Transverse colon (tissue), 4 donors: ENCODE measurements around the gene EDN2. TPM values are rescaled to one million over a fixed set of nuclear protein-coding genes. Genes with fewer than 3 reads are reported as not detected.

ENCODE experiments used
- DNase-seq: peaks from one replicate; pipeline ENCODE4 v3.0.0-alpha.2; 2019
- H3K27ac ChIP-seq, 4 donors: fragments of 200-600 bp; sonication (generic); 2 replicates each; pipeline ENCODE4 v1.5.1; 2016 to 2018; ENCODE audit warnings: inconsistent platforms in 4 of 4
- H3K27me3 ChIP-seq: fragments of 200-600 bp; sonication (generic); 2 replicates; pipeline ENCODE4 v1.5.1; 2017; ENCODE audit warnings: inconsistent platforms
- H3K36me3 ChIP-seq, 4 donors: fragments of 200-600 bp; sonication (generic); 2 replicates each; pipeline ENCODE4 v1.5.1; 2017 to 2019; ENCODE audit warnings: inconsistent platforms in 4 of 4
- H3K4me1 ChIP-seq, 4 donors: fragments of 200-600 bp; sonication (generic); 2 replicates each; pipeline ENCODE4 v1.5.1; 2017 to 2020; ENCODE audit warnings: inconsistent platforms in 4 of 4
- H3K4me3 ChIP-seq, 4 donors: fragments of 200-600 bp; sonication (generic); 1 replicate in 1 of 4; 2 replicates in 3 of 4; pipeline versions ENCODE4 v1.5.1 to v1.6.1; 2017 to 2019; ENCODE audit warnings: inconsistent platforms in 4 of 4
- H3K9me3 ChIP-seq, 2 donors: fragments of 200-600 bp; sonication (generic); 2 replicates each; pipeline ENCODE4 v1.5.1; 2017 to 2019; ENCODE audit warnings: inconsistent platforms in 2 of 2
- CTCF ChIP-seq, 5 experiments: fragments of 200-600 bp in 3 of 5; fragments of 450-650 bp in 2 of 5; sonication (generic) in 3 of 5; IDR thresholded peaks; 1 replicate in 2 of 5; 2 replicates in 3 of 5; pipeline ENCODE4 v1.5.1; 2016 to 2017; ENCODE audit warnings: antibody characterized with exemption in 5 of 5, inconsistent platforms in 3 of 5, mild to moderate bottlenecking in 2 of 5, moderate library complexity in 1 of 5
- EP300 ChIP-seq: sonication (generic); formaldehyde crosslinking; IDR thresholded peaks from one replicate; pipeline ENCODE4 v1.6.1; 2017; ENCODE audit warnings: antibody characterized with exemption, low read depth
- POLR2A ChIP-seq: fragments of 450-650 bp; IDR thresholded peaks from one replicate; pipeline ENCODE4 v1.6.1; 2016; ENCODE audit warnings: antibody characterized with exemption, mild to moderate bottlenecking, moderate library complexity
- POLR2AphosphoS5 ChIP-seq, 3 donors: sonication (generic); formaldehyde crosslinking; IDR thresholded peaks; one replicate each; pipeline ENCODE4 v1.6.1; 2016; ENCODE audit warnings: antibody characterized with exemption in 3 of 3
- WGBS, 2 donors: methylation state at CpG; one replicate each; pipeline ENCODE4 v1.1.5; 2018; ENCODE audit warnings: low coverage in 1 of 2; 5-methylcytosine and 5-hydroxymethylcytosine counted together
- in situ Hi-C, 4 donors: fragments of 200-750 bp; cut with MboI; loops; one replicate each; pipeline versions ENCODE4 v1.15.0 to v1.15.1; 2017; ENCODE audit warnings: low sequenced_read_pairs in 3 of 4, low pct_ligation_motif_present in 1 of 4, low pct_unique_long_range_greater_than_20kb in 1 of 4
- intact Hi-C: fragments of 100-400 bp; cut with DNase I; formaldehyde crosslinking; loops from one replicate; pipeline ENCODE4 v1.15.1; 2023; ENCODE audit warnings: low total_unique reads
- total RNA-seq, 4 donors: library from RNA; depleted of rRNA; stranded (reverse); fragments of >200 nt; gene quantifications; one replicate each; pipeline ENCODE4 v1.1.0, GENCODE V29; 2016

The EDN2 gene
- total RNA-seq, 4 donors from 2014 or later, result 3.8 to 15.7 (median 10.3) TPM

GRCh38 chr1:41463516-41463915, 21.0 kb downstream of the EDN2 start:
- in situ Hi-C loops (no loop called here), intact Hi-C loops (no loop called here)
- H3K27ac ChIP-seq, result no peak overlapping the region
- H3K9me3 ChIP-seq, result no peaks in the 10 kb centered on the region
- no peak for DNase-seq
- H3K4me1 ChIP-seq, result peaks cover 15 to 52% (median 35%) of the 10 kb centered on the region in 4 donors
- no peaks in the 10 kb centered on the region for H3K36me3 ChIP-seq
- 88% methylated on average over 2 of the region's 2 CpGs; no CpG with 5 or more reads in 1 of the 2 donors for WGBS, 2 donors
- TF ChIP-seq CTCF (IDR thresholded peaks at IDR 0.05), result no peak
- TF ChIP-seq POLR2A, result no peak
- TF ChIP-seq POLR2AphosphoS5 (IDR thresholded peaks at IDR 0.05), result no peak
- no peak for TF ChIP-seq EP300
- no peak overlapping the region for H3K4me3 ChIP-seq
- no peaks in the 10 kb centered on the region for H3K27me3 ChIP-seq

- intact Hi-C loops (no loop called here), in situ Hi-C loops (no loop called here)
- H3K4me1 ChIP-seq, result peaks cover 15 to 44% (median 30%) of the 10 kb centered on the region in 4 donors
- TF ChIP-seq EP300 (no peak), POLR2A (no peak), CTCF (IDR thresholded peaks at IDR 0.05) (no peak), POLR2AphosphoS5 (IDR thresholded peaks at IDR 0.05) (no peak)
- DNase-seq, result no peak
- H3K27me3 ChIP-seq, result no peaks in the 10 kb centered on the region
- no peaks in the 10 kb centered on the region for H3K9me3 ChIP-seq
- no peaks in the 10 kb centered on the region for H3K36me3 ChIP-seq
- WGBS, 2 donors, result 80 to 86% methylated on average over 2 of the region's 2 CpGs
- H3K27ac ChIP-seq, result peak overlapping the region in 3 of 4 donors; percentile 37 to 70 (median 37)
- H3K4me3 ChIP-seq, result no peak overlapping the region
These were observed 21.8 kb downstream of the EDN2 start for GRCh38 chr1:41462680-41463004.

GRCh38 chr1:41461790-41462679, 22.4 kb downstream of the EDN2 start:
- H3K4me3 ChIP-seq, result no peak overlapping the region
- 41 to 46% methylated on average over 4 of the region's 4 CpGs for WGBS, 2 donors
- intact Hi-C loops (no loop called here), in situ Hi-C loops (no loop called here)
- peaks cover 15 to 43% (median 27%) of the 10 kb centered on the region in 4 donors for H3K4me1 ChIP-seq
- peak; percentile 14 for DNase-seq
- TF ChIP-seq EP300 (no peak), POLR2AphosphoS5 (IDR thresholded peaks at IDR 0.05) (peak in 1 of 3 donors; percentile 5)
- no peaks in the 10 kb centered on the region for H3K36me3 ChIP-seq
- no peaks in the 10 kb centered on the region for H3K9me3 ChIP-seq
- H3K27me3 ChIP-seq, result no peaks in the 10 kb centered on the region
- peak overlapping the region; percentile 37 to 70 (median 42) for H3K27ac ChIP-seq

- WGBS, 2 donors, result 76% methylated on average over 9 of the region's 10 CpGs; no CpG with 5 or more reads in 1 of the 2 donors
- TF ChIP-seq POLR2A, result no peak
- TF ChIP-seq CTCF (IDR thresholded peaks at IDR 0.05), result no peak
- no peak for TF ChIP-seq EP300
- no peak for TF ChIP-seq POLR2AphosphoS5 (IDR thresholded peaks at IDR 0.05)
- Histone ChIP-seq H3K4me1 (peaks cover 8 to 50% (median 25%) of the 10 kb centered on the region in 4 donors), H3K4me3 (no peak overlapping the region), H3K27ac (peak overlapping the region in 1 of 4 donors; percentile 36), H3K36me3 (no peaks in the 10 kb centered on the region), H3K9me3 (no peaks in the 10 kb centered on the region), H3K27me3 (no peaks in the 10 kb centered on the region)
- in situ Hi-C loops (no loop called here), intact Hi-C loops (no loop called here)
- DNase-seq, result no peak
These were observed 27.5 kb downstream of the EDN2 start for GRCh38 chr1:41456847-41457540.
